Trophoblast cell (in vitro differentiated cells and primary cell): ENCODE results near the gene INCENP.

Experiments used
- DNase-seq, 2 donors: peaks; one replicate each; pipeline ENCODE4 v3.0.0-alpha.2; 2016
- H2AFZ ChIP-seq: 2 replicates; pipeline ENCODE4 v1.6.1; 2013; ENCODE audit warnings: low read length, moderate library complexity, mild to moderate bottlenecking; ENCODE audit not compliant: insufficient read depth, poor library complexity
- H2AK5ac ChIP-seq: 2 replicates; pipeline ENCODE4 v1.6.1; 2013; ENCODE audit warnings: mild to moderate bottlenecking, low read length
- H2BK120ac ChIP-seq: 2 replicates; pipeline ENCODE4 v1.6.1; 2013; ENCODE audit warnings: low read length, mild to moderate bottlenecking, moderate library complexity; ENCODE audit not compliant: insufficient read depth, poor library complexity
- H2BK12ac ChIP-seq: 2 replicates; pipeline ENCODE4 v1.6.1; 2013; ENCODE audit warnings: mild to moderate bottlenecking, low read length, moderate library complexity
- H2BK5ac ChIP-seq: 2 replicates; pipeline ENCODE4 v1.6.1; 2013; ENCODE audit warnings: low read length, low read depth, moderate library complexity, mild to moderate bottlenecking; ENCODE audit not compliant: poor library complexity
- H3K14ac ChIP-seq: 2 replicates; pipeline ENCODE4 v1.6.1; 2013; ENCODE audit warnings: mild to moderate bottlenecking, low read length
- H3K18ac ChIP-seq: 2 replicates; pipeline ENCODE4 v1.6.1; 2013; ENCODE audit warnings: mild to moderate bottlenecking, low read length
- H3K23ac ChIP-seq: 2 replicates; pipeline ENCODE4 v1.6.1; 2013; ENCODE audit warnings: low read length
- H3K27ac ChIP-seq: 2 replicates; pipeline ENCODE4 v1.5.1; 2013; ENCODE audit warnings: low read depth, mild to moderate bottlenecking, inconsistent platforms, low read length, moderate library complexity
- H3K27me3 ChIP-seq: 2 replicates; pipeline ENCODE4 v1.6.1; 2013; ENCODE audit warnings: inconsistent platforms, mild to moderate bottlenecking, low read length, moderate library complexity; ENCODE audit not compliant: insufficient read depth
- H3K36me3 ChIP-seq, 2 experiments: 1 replicate in 1 of 2; 2 replicates in 1 of 2; pipeline ENCODE4 v1.6.1; 2013; ENCODE audit warnings: low read length in 2 of 2, mild to moderate bottlenecking in 2 of 2, moderate library complexity in 1 of 2; ENCODE audit not compliant: insufficient read depth in 2 of 2, control insufficient read depth in 1 of 2
- H3K4ac ChIP-seq: 2 replicates; pipeline ENCODE4 v1.6.1; 2013; ENCODE audit warnings: low read depth, mild to moderate bottlenecking, low read length, moderate library complexity
- H3K4me1 ChIP-seq, 2 experiments: 1 replicate in 1 of 2; 2 replicates in 1 of 2; pipeline ENCODE4 v1.6.1; 2013; ENCODE audit warnings: low read length in 2 of 2, mild to moderate bottlenecking in 2 of 2, moderate library complexity in 1 of 2; ENCODE audit not compliant: insufficient read depth in 2 of 2, control insufficient read depth in 1 of 2
- H3K4me2 ChIP-seq: 2 replicates; pipeline ENCODE4 v1.6.1; 2013; ENCODE audit warnings: inconsistent platforms, mild to moderate bottlenecking, low read length, moderate library complexity
- H3K4me3 ChIP-seq: 2 replicates; pipeline ENCODE4 v1.5.1; 2013; ENCODE audit warnings: mild to moderate bottlenecking, low read depth, low read length, inconsistent platforms
- H3K79me1 ChIP-seq: one replicate; pipeline ENCODE4 v1.6.1; 2013; ENCODE audit warnings: low read length
- H3K79me2 ChIP-seq: 2 replicates; pipeline ENCODE4 v1.6.1; 2013; ENCODE audit warnings: low read length, mild to moderate bottlenecking; ENCODE audit not compliant: control insufficient read depth, insufficient read depth, poor library complexity
- H3K9ac ChIP-seq: 2 replicates; pipeline ENCODE4 v1.6.1; 2013; ENCODE audit warnings: mild to moderate bottlenecking, low read length
- H3K9me3 ChIP-seq: 2 replicates; pipeline ENCODE4 v1.6.1; 2013; ENCODE audit warnings: low read depth, mild to moderate bottlenecking, control low read depth, inconsistent platforms, low read length; ENCODE audit not compliant: insufficient read depth
- H4K12ac ChIP-seq: 2 replicates; pipeline ENCODE4 v1.6.1; 2013; ENCODE audit warnings: low read depth, mild to moderate bottlenecking, low read length, moderate library complexity
- H4K8ac ChIP-seq: 2 replicates; pipeline ENCODE4 v1.6.1; 2013; ENCODE audit warnings: low read depth, mild to moderate bottlenecking, low read length, moderate library complexity
- H4K91ac ChIP-seq: one replicate; pipeline ENCODE4 v1.6.1; 2013; ENCODE audit warnings: low read depth, mild to moderate bottlenecking, low read length, moderate library complexity
- WGBS: extraction: QIAGEN DNeasy Blood & Tissue Kit; methylation state at CpG from one replicate; pipeline ENCODE4 v1.1.7; 2013; ENCODE audit warnings: missing lambda C conversion rate; ENCODE audit not compliant: insufficient read length, insufficient coverage; ENCODE audit errors: extremely low coverage; 5-methylcytosine and 5-hydroxymethylcytosine counted together

The INCENP gene

DNA sequence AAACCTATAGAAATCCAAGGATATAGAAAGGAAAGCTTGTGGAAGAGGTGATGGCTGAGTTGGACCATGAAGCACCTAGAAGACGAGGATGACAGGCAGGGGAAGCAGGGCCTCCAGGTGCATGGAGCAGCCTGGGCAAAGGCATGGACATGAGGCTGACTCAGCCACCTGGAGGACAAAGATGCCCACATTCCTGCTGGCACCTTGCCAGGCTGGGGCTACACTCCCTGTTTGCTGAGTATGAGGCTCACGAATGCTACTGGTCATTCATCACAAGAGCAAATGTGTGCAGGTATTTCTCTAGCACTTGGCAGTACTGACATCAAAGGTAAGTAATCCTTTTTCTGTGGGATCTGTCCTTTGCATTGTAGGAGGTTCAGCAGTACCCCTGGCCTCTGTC is 77.6 kb downstream of the INCENP start:
- H3K27me3 ChIP-seq, result no peaks in the 10 kb centered on the region
- H3K9ac ChIP-seq, result no peak overlapping the region
- no peak overlapping the region for H2BK12ac ChIP-seq
- H3K4me2 ChIP-seq, result no peak overlapping the region
- H3K36me3 ChIP-seq, result no peaks in the 10 kb centered on the region
- no peak overlapping the region for H3K4me3 ChIP-seq
- no peak overlapping the region for H3K18ac ChIP-seq
- H3K23ac ChIP-seq, result peak overlapping the region; percentile 11
- H4K91ac ChIP-seq, result no peak overlapping the region
- H3K79me2 ChIP-seq, result no peaks in the 10 kb centered on the region
- no peaks in the 10 kb centered on the region for H3K4me1 ChIP-seq
- H3K79me1 ChIP-seq, result no peaks in the 10 kb centered on the region
- H2AFZ ChIP-seq, result no peak overlapping the region
- no peaks in the 10 kb centered on the region for H3K9me3 ChIP-seq
- no peak overlapping the region for H2AK5ac ChIP-seq
- DNase-seq, result no peak
- H3K27ac ChIP-seq, result no peak overlapping the region
- H3K14ac ChIP-seq, result no peak overlapping the region
- no peak overlapping the region for H4K12ac ChIP-seq
- no CpG with 5 or more reads among the region's 2 CpGs for WGBS
- H4K8ac ChIP-seq, result no peak overlapping the region
- no peak overlapping the region for H2BK5ac ChIP-seq
- H2BK120ac ChIP-seq, result no peak overlapping the region
- H3K4ac ChIP-seq, result no peak overlapping the region
